ENCODE results near the gene IFIT3. TPM values are rescaled to one million over a fixed set of nuclear protein-coding genes. Genes with fewer than 3 reads are reported as not detected.

Gene IFIT3
- total RNA-seq, 1 experiment from 2014 or later = 1.5 TPM

DNA sequence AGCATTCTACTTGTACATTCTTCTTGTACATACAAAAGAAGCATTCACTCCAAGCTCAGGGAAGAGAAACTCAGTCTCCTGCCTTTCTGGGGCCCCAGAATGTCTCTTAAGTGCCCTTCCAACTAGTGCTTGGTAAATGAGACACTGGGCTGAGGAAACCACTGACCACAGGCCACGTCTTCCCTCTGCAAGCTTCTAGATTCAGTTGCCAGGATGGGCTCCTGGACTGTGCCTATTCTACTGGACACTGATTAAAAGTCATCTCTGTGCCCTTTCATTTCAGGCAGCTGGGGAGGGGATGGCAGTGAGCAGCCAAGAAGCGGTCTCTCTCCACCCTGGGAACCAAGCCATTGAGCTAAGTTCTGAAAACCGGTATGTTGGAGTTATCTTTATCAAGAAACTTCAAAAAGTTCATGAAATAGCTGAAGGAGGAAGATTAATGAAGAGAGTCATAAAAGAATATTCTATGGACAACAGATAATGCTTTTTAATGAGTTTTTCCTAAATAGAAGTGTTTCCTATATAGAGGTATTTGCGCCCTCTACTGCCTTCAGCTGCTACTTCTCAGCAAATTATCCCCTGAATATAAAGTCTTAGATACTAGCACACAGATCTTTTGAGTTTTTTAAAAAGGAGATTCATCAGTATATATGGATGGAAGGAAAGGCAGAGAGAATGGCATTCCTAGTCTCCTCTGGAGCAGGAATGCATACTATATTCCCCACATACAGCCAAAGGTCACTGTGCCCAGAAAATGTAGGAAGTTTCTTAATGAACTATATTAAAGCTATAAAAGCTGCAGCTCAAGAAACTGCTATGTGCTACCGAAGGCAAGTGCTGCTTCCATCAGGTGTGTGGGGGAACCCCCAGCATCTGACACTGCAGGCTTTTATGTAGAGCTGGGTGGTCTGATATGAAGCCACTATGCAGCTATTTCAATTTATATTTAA, 41.6 kb downstream of the IFIT3 start:
- H3K27me3 ChIP-seq (replicated peaks; ENCODE audit: control insufficient read depth, insufficient read depth, low read length) = no peaks in the 10 kb centered on the region
- ChIA-PET CTCF (interaction anchor here (0.6 to 1.7 kb wide), 6 partner anchors 18 to 118 kb away, joined by 3 to 7 read pairs (median 4); partner anchors contain the start of genes IFIT2 and LIPA), POLR2A (interaction anchor here (1.1 to 1.2 kb wide), 2 partner anchors 18 to 20 kb away, joined by 4 to 7 read pairs; no protein-coding TSS in a partner anchor)
- Mint-ChIP-seq H3K4me3 (ENCODE audit: unreplicated experiment) (no peak overlapping the region), H3K9me3 (ENCODE audit: unreplicated experiment) (no peaks in the 10 kb centered on the region), H3K4me1 (ENCODE audit: low read depth, unreplicated experiment) (peaks cover 20% of the 10 kb centered on the region), H3K27ac (ENCODE audit: unreplicated experiment) (no peak overlapping the region), H3K36me3 (ENCODE audit: insufficient read depth, unreplicated experiment) (no peaks in the 10 kb centered on the region), H3K27me3 (ENCODE audit: insufficient read depth, unreplicated experiment) (no peaks in the 10 kb centered on the region)
- no TSS peak for BruUV-seq (replicated peaks)
- no peak for DNase-seq
- no peak overlapping the region for H3K4me3 ChIP-seq (ENCODE audit: low read depth, low read length)
- no peaks in the 10 kb centered on the region for H3K36me3 ChIP-seq (ENCODE audit: control insufficient read depth, insufficient read depth, low read length)
- TF ChIP-seq, protein P1, sequence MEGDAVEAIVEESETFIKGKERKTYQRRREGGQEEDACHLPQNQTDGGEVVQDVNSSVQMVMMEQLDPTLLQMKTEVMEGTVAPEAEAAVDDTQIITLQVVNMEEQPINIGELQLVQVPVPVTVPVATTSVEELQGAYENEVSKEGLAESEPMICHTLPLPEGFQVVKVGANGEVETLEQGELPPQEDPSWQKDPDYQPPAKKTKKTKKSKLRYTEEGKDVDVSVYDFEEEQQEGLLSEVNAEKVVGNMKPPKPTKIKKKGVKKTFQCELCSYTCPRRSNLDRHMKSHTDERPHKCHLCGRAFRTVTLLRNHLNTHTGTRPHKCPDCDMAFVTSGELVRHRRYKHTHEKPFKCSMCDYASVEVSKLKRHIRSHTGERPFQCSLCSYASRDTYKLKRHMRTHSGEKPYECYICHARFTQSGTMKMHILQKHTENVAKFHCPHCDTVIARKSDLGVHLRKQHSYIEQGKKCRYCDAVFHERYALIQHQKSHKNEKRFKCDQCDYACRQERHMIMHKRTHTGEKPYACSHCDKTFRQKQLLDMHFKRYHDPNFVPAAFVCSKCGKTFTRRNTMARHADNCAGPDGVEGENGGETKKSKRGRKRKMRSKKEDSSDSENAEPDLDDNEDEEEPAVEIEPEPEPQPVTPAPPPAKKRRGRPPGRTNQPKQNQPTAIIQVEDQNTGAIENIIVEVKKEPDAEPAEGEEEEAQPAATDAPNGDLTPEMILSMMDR (IDR thresholded peaks at IDR 0.05; ENCODE audit: insufficient read depth in 1 of 2, low read depth in 1 of 2, low read length in 1 of 2, severe bottlenecking in 1 of 2, unreplicated experiment in 1 of 2) = peak; percentile 53 to 54
- H3K4me1 ChIP-seq = peaks cover 25% of the 10 kb centered on the region
- no peaks in the 10 kb centered on the region for H3K9me3 ChIP-seq
- intact Hi-C loops (cut with micrococcal nuclease; ENCODE audit: unreplicated experiment) = loop anchor here (1.0 kb wide), 2 partner anchors 20 to 76 kb away; no protein-coding TSS in a partner anchor

DNA sequence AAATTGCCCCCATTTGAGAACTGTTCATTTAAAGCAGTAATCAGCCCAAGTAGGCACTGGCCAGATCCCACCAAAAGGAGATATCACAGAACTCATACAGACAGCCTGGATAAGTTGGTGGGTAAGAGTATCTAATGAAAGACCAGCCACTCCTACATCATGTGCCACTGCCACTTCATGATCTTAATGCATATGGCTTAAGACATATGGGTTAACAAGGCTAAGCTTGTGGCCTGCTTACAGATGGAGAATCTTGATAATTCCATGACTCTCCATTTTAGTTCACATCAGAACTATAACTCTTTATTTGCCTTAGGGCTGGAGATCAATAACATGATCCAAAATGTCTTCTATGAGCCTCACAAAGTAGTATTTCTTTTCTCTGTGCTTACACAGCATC, 43.3 kb downstream of the IFIT3 start:
- no peaks in the 10 kb centered on the region for H3K27me3 ChIP-seq (replicated peaks; ENCODE audit: control insufficient read depth, insufficient read depth, low read length)
- H3K9me3 Mint-ChIP-seq (ENCODE audit: unreplicated experiment) = no peaks in the 10 kb centered on the region
- H3K27ac Mint-ChIP-seq (ENCODE audit: unreplicated experiment) = no peak overlapping the region
- no peak overlapping the region for H3K4me3 Mint-ChIP-seq (ENCODE audit: unreplicated experiment)
- CTCF ChIA-PET = no interaction called here
- intact Hi-C loops (cut with micrococcal nuclease; ENCODE audit: unreplicated experiment) = no loop called here
- DNase-seq = no peak
- H3K27me3 Mint-ChIP-seq (ENCODE audit: insufficient read depth, unreplicated experiment) = no peaks in the 10 kb centered on the region
- peaks cover 21% of the 10 kb centered on the region for H3K4me1 Mint-ChIP-seq (ENCODE audit: low read depth, unreplicated experiment)
- no TSS peak for BruUV-seq (replicated peaks)
- no peaks in the 10 kb centered on the region for H3K36me3 Mint-ChIP-seq (ENCODE audit: insufficient read depth, unreplicated experiment)
- POLR2A ChIA-PET = no interaction called here
- TF ChIP-seq, protein P1 (IDR thresholded peaks at IDR 0.05; ENCODE audit: insufficient read depth in 1 of 2, low read depth in 1 of 2, low read length in 1 of 2, severe bottlenecking in 1 of 2, unreplicated experiment in 1 of 2) = no peak
- H3K9me3 ChIP-seq = no peaks in the 10 kb centered on the region
- H3K4me3 ChIP-seq (ENCODE audit: low read depth, low read length) = no peak overlapping the region
- peaks cover 25% of the 10 kb centered on the region for H3K4me1 ChIP-seq
- H3K36me3 ChIP-seq (ENCODE audit: control insufficient read depth, insufficient read depth, low read length) = no peaks in the 10 kb centered on the region

DNA sequence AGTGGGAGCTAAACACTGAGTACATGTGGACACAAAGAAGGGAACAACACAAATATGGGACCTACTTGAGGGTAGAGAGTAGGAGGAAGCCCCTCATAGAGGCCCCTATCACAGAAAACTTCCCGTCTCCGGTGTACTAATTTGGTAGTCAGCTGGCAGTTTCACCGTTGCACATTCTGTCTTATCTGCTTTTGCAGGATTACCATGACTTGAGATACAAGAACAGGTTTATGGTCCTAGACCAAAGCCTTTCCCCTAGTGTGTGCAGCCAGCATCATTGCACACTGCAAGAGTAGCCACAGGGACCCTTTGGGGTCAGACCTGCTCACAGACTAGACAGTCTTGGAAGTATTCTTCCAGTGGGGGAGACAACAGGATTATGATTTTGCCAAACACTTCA, 44.2 kb downstream of the IFIT3 start:
- Mint-ChIP-seq H3K27me3 (ENCODE audit: insufficient read depth, unreplicated experiment) (no peaks in the 10 kb centered on the region), H3K27ac (ENCODE audit: unreplicated experiment) (no peak overlapping the region), H3K9me3 (ENCODE audit: unreplicated experiment) (no peaks in the 10 kb centered on the region), H3K4me3 (ENCODE audit: unreplicated experiment) (no peak overlapping the region), H3K36me3 (ENCODE audit: insufficient read depth, unreplicated experiment) (no peaks in the 10 kb centered on the region), H3K4me1 (ENCODE audit: low read depth, unreplicated experiment) (peaks cover 21% of the 10 kb centered on the region)
- Histone ChIP-seq H3K4me1 (peaks cover 25% of the 10 kb centered on the region), H3K9me3 (no peaks in the 10 kb centered on the region), H3K4me3 (ENCODE audit: low read depth, low read length) (no peak overlapping the region), H3K27me3 (replicated peaks; ENCODE audit: control insufficient read depth, insufficient read depth, low read length) (no peaks in the 10 kb centered on the region), H3K36me3 (ENCODE audit: control insufficient read depth, insufficient read depth, low read length) (no peaks in the 10 kb centered on the region)
- POLR2A ChIA-PET = no interaction called here
- CTCF ChIA-PET = no interaction called here
- no TSS peak for BruUV-seq (replicated peaks)
- TF ChIP-seq, protein P1 (IDR thresholded peaks at IDR 0.05; ENCODE audit: insufficient read depth in 1 of 2, low read depth in 1 of 2, low read length in 1 of 2, severe bottlenecking in 1 of 2, unreplicated experiment in 1 of 2) = no peak
- DNase-seq = no peak
- intact Hi-C loops (cut with micrococcal nuclease; ENCODE audit: unreplicated experiment) = no loop called here
